GM23338 (cell line): ENCODE results near the gene C2orf81.

Experiments
- CREB1 ChIP-seq: fragments of 250-450 bp; sonication (Bioruptor Pico); IDR thresholded peaks from 2 replicates; pipeline ENCODE4 v1.5.0; 2020; ENCODE audit warnings: low read depth, mild to moderate bottlenecking, moderate library complexity
- EZH2 ChIP-seq: fragments of 200-600 bp; sonication (generic); IDR thresholded peaks from one replicate; pipeline ENCODE4 v1.8.0; 2017; ENCODE audit warnings: antibody characterized with exemption, mild to moderate bottlenecking, low read depth; ENCODE audit not compliant: unreplicated experiment
- EZH2phosphoT487 ChIP-seq: fragments of 200-600 bp; sonication (generic); IDR thresholded peaks from one replicate; pipeline ENCODE4 v1.8.1; 2018; ENCODE audit warnings: antibody characterized with exemption; ENCODE audit not compliant: unreplicated experiment
- JUNB ChIP-seq: IDR thresholded peaks from one replicate; pipeline ENCODE4 v1.6.1; 2016; ENCODE audit warnings: antibody characterized with exemption; ENCODE audit not compliant: unreplicated experiment
- NANOG ChIP-seq: IDR thresholded peaks from 2 replicates; pipeline ENCODE4 v1.6.1; 2016; ENCODE audit warnings: antibody characterized with exemption, borderline replicate concordance
- POLR2AphosphoS5 ChIP-seq: IDR thresholded peaks from 2 replicates; pipeline ENCODE4 v1.6.1; 2016; ENCODE audit warnings: antibody characterized with exemption, low read depth
- TF ChIP-seq, protein P1 (sequence below), 2 experiments: fragments of 200-600 bp in 1 of 2; sonication (generic) in 1 of 2; conservative IDR thresholded peaks; 2 replicates each; pipeline versions ENCODE4 v1.5.1 to v1.6.1; 2016 to 2017; ENCODE audit warnings: antibody characterized with exemption in 2 of 2, low read depth in 2 of 2, mild to moderate bottlenecking in 2 of 2, moderate library complexity in 1 of 2
- TF ChIP-seq, protein P2 (sequence below): IDR thresholded peaks from one replicate; pipeline ENCODE4 v1.6.1; 2018; ENCODE audit warnings: antibody characterized with exemption; ENCODE audit not compliant: unreplicated experiment

DNA sequence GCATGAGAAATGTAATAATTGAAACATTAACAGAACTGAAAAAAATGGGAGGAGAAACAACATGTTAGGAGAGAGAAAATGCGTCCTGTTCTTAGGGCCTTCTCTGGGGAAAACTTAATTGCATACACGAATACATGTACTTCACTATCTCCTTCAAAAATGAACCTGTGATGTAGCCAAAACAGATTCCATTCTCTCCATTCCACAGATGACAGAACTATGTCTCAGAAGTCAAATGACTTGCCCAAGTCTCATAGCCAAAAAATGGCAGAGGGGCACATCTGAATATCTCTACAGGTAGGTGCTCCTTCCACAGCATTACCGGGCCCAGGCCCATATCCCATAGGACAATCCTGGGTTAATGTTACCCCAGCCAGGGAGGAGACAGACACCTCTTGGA lies 37.4 kb downstream of the C2orf81 start:
- TF ChIP-seq, protein P1, sequence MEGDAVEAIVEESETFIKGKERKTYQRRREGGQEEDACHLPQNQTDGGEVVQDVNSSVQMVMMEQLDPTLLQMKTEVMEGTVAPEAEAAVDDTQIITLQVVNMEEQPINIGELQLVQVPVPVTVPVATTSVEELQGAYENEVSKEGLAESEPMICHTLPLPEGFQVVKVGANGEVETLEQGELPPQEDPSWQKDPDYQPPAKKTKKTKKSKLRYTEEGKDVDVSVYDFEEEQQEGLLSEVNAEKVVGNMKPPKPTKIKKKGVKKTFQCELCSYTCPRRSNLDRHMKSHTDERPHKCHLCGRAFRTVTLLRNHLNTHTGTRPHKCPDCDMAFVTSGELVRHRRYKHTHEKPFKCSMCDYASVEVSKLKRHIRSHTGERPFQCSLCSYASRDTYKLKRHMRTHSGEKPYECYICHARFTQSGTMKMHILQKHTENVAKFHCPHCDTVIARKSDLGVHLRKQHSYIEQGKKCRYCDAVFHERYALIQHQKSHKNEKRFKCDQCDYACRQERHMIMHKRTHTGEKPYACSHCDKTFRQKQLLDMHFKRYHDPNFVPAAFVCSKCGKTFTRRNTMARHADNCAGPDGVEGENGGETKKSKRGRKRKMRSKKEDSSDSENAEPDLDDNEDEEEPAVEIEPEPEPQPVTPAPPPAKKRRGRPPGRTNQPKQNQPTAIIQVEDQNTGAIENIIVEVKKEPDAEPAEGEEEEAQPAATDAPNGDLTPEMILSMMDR (conservative IDR thresholded peaks at IDR 0.05; ENCODE audit: low read depth in 2 of 2) = no peak
- TF ChIP-seq EZH2 (no peak), EZH2phosphoT487 (no peak), POLR2AphosphoS5 (no peak), NANOG (no peak), CREB1 (CRISPR knock-in tag) (no peak), JUNB (no peak)
- TF ChIP-seq, protein P2, sequence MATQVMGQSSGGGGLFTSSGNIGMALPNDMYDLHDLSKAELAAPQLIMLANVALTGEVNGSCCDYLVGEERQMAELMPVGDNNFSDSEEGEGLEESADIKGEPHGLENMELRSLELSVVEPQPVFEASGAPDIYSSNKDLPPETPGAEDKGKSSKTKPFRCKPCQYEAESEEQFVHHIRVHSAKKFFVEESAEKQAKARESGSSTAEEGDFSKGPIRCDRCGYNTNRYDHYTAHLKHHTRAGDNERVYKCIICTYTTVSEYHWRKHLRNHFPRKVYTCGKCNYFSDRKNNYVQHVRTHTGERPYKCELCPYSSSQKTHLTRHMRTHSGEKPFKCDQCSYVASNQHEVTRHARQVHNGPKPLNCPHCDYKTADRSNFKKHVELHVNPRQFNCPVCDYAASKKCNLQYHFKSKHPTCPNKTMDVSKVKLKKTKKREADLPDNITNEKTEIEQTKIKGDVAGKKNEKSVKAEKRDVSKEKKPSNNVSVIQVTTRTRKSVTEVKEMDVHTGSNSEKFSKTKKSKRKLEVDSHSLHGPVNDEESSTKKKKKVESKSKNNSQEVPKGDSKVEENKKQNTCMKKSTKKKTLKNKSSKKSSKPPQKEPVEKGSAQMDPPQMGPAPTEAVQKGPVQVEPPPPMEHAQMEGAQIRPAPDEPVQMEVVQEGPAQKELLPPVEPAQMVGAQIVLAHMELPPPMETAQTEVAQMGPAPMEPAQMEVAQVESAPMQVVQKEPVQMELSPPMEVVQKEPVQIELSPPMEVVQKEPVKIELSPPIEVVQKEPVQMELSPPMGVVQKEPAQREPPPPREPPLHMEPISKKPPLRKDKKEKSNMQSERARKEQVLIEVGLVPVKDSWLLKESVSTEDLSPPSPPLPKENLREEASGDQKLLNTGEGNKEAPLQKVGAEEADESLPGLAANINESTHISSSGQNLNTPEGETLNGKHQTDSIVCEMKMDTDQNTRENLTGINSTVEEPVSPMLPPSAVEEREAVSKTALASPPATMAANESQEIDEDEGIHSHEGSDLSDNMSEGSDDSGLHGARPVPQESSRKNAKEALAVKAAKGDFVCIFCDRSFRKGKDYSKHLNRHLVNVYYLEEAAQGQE = no peak
